HG03108 (cell line): ENCODE data around the gene XRRA1.
A peak's percentile ranks its signal among the peaks of the same experiment; 100 is the strongest.
"Not testable (repeated sequence)": the region's sequence is repeated elsewhere in the genome, so short reads cannot be mapped to it uniquely, and the experiment has no call there.

Source experiments
- ATAC-seq: cut with Tn5 transposase; IDR thresholded peaks from one replicate; pipeline ENCODE4 v1.9.1; 2021; ENCODE audit warnings: moderate library complexity; ENCODE audit not compliant: unreplicated experiment

XRRA1 gene

GRCh38 chr11:74948898-74949752 is at the start of gene XRRA1, which contains the start of gene SPCS2:
XRRA1 (minus strand) TSS chr11:74949091; CDS start chr11:74940878, 8,213 bp downstream.
SPCS2 (plus strand) TSS chr11:74949266; CDS start chr11:74949286, 20 bp downstream.
- ATAC-seq, result peak; percentile 84

- no peak for ATAC-seq
Measured at GRCh38 chr11:74992852-74993251, 44.0 kb upstream of the XRRA1 start.

- no peak for ATAC-seq
Measured at GRCh38 chr11:74990941-74991340, 42.0 kb upstream of the XRRA1 start.

GRCh38 chr11:74990150-74990549 is 41.3 kb upstream of the XRRA1 start:
- ATAC-seq, result not testable (repeated sequence)

GRCh38 chr11:74989260-74989638 is 40.4 kb upstream of the XRRA1 start:
- ATAC-seq, result no peak

GRCh38 chr11:74988541-74989259 is 39.8 kb upstream of the XRRA1 start, which contains the start of gene NEU3:
NEU3 (plus strand) TSS chr11:74988933; CDS start chr11:74989061, 128 bp downstream.
- peak; percentile 73 for ATAC-seq

- no peak for ATAC-seq
Measured at GRCh38 chr11:74984730-74985129, 35.8 kb upstream of the XRRA1 start.

GRCh38 chr11:74984070-74984469 is 35.2 kb upstream of the XRRA1 start:
- ATAC-seq, result no peak

- ATAC-seq, result no peak
Measured at GRCh38 chr11:74981888-74982287, 33.0 kb upstream of the XRRA1 start.

- ATAC-seq, result no peak
Measured at GRCh38 chr11:74980634-74981033, 31.7 kb upstream of the XRRA1 start.

GRCh38 chr11:74978041-74978440 is 29.1 kb upstream of the XRRA1 start:
- no peak for ATAC-seq

GRCh38 chr11:74971424-74971823 is 22.5 kb upstream of the XRRA1 start:
- no peak for ATAC-seq

GRCh38 chr11:74970852-74971395 is 22.0 kb upstream of the XRRA1 start:
- no peak for ATAC-seq

GRCh38 chr11:74966651-74967050 is 17.8 kb upstream of the XRRA1 start:
- no peak for ATAC-seq

- not testable (repeated sequence) for ATAC-seq
Measured at GRCh38 chr11:74960128-74960527, 11.2 kb upstream of the XRRA1 start.

- no peak for ATAC-seq
Measured at GRCh38 chr11:74957937-74958629, 9.2 kb upstream of the XRRA1 start.

GRCh38 chr11:74956397-74957015 is 7.6 kb upstream of the XRRA1 start:
- no peak for ATAC-seq

- ATAC-seq, result no peak
Measured at GRCh38 chr11:74954199-74954598, 5.3 kb upstream of the XRRA1 start.

GRCh38 chr11:74953451-74953850 is 4.6 kb upstream of the XRRA1 start:
- no peak for ATAC-seq

GRCh38 chr11:74952752-74953151 is 3.9 kb upstream of the XRRA1 start:
- no peak for ATAC-seq

- no peak for ATAC-seq
Measured at GRCh38 chr11:74951226-74951625, 2.3 kb upstream of the XRRA1 start.
